Measurements from ENCODE around the gene SPIB. TPM values are rescaled to one million over a fixed set of nuclear protein-coding genes. Genes with fewer than 3 reads are reported as not detected.

Gene SPIB
- polyA plus RNA-seq, 1 donor (not counting 4 experiments of a cell fraction or from before 2014, with no cell fraction given): not detected

GRCh38 chr19:50425581-50425980, 6.8 kb downstream of the SPIB start:
- FAIRE-seq: no peak
- H3K4me3 ChIP-seq (ENCODE audit: control insufficient read depth in 2 of 3, extremely low read depth in 1 of 3, insufficient read depth in 2 of 3, low read depth in 1 of 3, low read length in 3 of 3): no peak overlapping the region
- no peak for DNase-seq (ENCODE audit: low read depth, low spot score)
- H3K27ac ChIP-seq (ENCODE audit: control insufficient read depth, insufficient read depth, low read length): no peak overlapping the region
- TF ChIP-seq CTCF (optimal IDR thresholded peaks at IDR 0.05 in 1 of 3, IDR thresholded peaks at IDR 0.05 in 1 of 3, conservative IDR thresholded peaks at IDR 0.05 in 1 of 3; ENCODE audit: extremely low read depth in 1 of 3, insufficient read depth in 2 of 3, low read length in 3 of 3) (no peak), EZH2 (IDR thresholded peaks at IDR 0.05; ENCODE audit: low read length) (no peak)
- no peak overlapping the region for H3K4me2 ChIP-seq (ENCODE audit: control insufficient read depth, extremely low read depth, insufficient read depth, low read depth, low read length)
- H3K9ac ChIP-seq (ENCODE audit: control insufficient read depth, extremely low read depth, insufficient read depth, low read length): no peak overlapping the region
- H4K20me1 ChIP-seq (ENCODE audit: control insufficient read depth, extremely low read depth, insufficient read depth, low read length): no peaks in the 10 kb centered on the region
- dilution Hi-C loops (cut with MboI; ENCODE audit: extremely low pct_ligation_motif_present, low sequenced_read_pairs): no loop called here
- H3K9me1 ChIP-seq (ENCODE audit: control insufficient read depth, extremely low read depth, insufficient read depth, low read length): no peaks in the 10 kb centered on the region
- H3K79me2 ChIP-seq (ENCODE audit: control insufficient read depth, insufficient read depth, low read length): no peaks in the 10 kb centered on the region
- no peaks in the 10 kb centered on the region for H3K27me3 ChIP-seq (ENCODE audit: control insufficient read depth, extremely low read depth, insufficient read depth, low read length)
- no peaks in the 10 kb centered on the region for H3K36me3 ChIP-seq (ENCODE audit: control insufficient read depth in 2 of 2, extremely low read depth in 1 of 2, insufficient read depth in 2 of 2, low read length in 2 of 2)
- no peak overlapping the region for H2AFZ ChIP-seq (ENCODE audit: control insufficient read depth, low read length)
- no peaks in the 10 kb centered on the region for H3K4me1 ChIP-seq (ENCODE audit: control insufficient read depth, extremely low read depth, insufficient read depth, low read length)
- no peaks in the 10 kb centered on the region for H3K9me3 ChIP-seq (ENCODE audit: control insufficient read depth, low read depth, low read length)

- H3K27me3 ChIP-seq (ENCODE audit: control insufficient read depth, extremely low read depth, insufficient read depth, low read length): peaks cover 3% of the 10 kb centered on the region
- H3K9me1 ChIP-seq (ENCODE audit: control insufficient read depth, extremely low read depth, insufficient read depth, low read length): no peaks in the 10 kb centered on the region
- H4K20me1 ChIP-seq (ENCODE audit: control insufficient read depth, extremely low read depth, insufficient read depth, low read length): no peaks in the 10 kb centered on the region
- H3K4me3 ChIP-seq (ENCODE audit: control insufficient read depth in 2 of 3, extremely low read depth in 1 of 3, insufficient read depth in 2 of 3, low read depth in 1 of 3, low read length in 3 of 3): peak overlapping the region in 2 of 3 experiments; percentile 18 to 32
- no peaks in the 10 kb centered on the region for H3K79me2 ChIP-seq (ENCODE audit: control insufficient read depth, insufficient read depth, low read length)
- H3K4me2 ChIP-seq (ENCODE audit: control insufficient read depth, extremely low read depth, insufficient read depth, low read depth, low read length): peak overlapping the region; percentile 66
- H3K4me1 ChIP-seq (ENCODE audit: control insufficient read depth, extremely low read depth, insufficient read depth, low read length): peaks cover 9% of the 10 kb centered on the region
- peak overlapping the region; percentile 72 for H2AFZ ChIP-seq (ENCODE audit: control insufficient read depth, low read length)
- dilution Hi-C loops (cut with MboI; ENCODE audit: extremely low pct_ligation_motif_present, low sequenced_read_pairs): no loop called here
- no peaks in the 10 kb centered on the region for H3K9me3 ChIP-seq (ENCODE audit: control insufficient read depth, low read depth, low read length)
- H3K36me3 ChIP-seq (ENCODE audit: control insufficient read depth in 2 of 2, extremely low read depth in 1 of 2, insufficient read depth in 2 of 2, low read length in 2 of 2): no peaks in the 10 kb centered on the region
- TF ChIP-seq EZH2 (IDR thresholded peaks at IDR 0.05; ENCODE audit: low read length): no peak
- TF ChIP-seq CTCF (optimal IDR thresholded peaks at IDR 0.05 in 1 of 3, IDR thresholded peaks at IDR 0.05 in 1 of 3, conservative IDR thresholded peaks at IDR 0.05 in 1 of 3; ENCODE audit: extremely low read depth in 1 of 3, insufficient read depth in 2 of 3, low read length in 3 of 3): no peak
- FAIRE-seq (no peak), DNase-seq (ENCODE audit: low read depth, low spot score) (no peak)
- no peak overlapping the region for H3K27ac ChIP-seq (ENCODE audit: control insufficient read depth, insufficient read depth, low read length)
- no peak overlapping the region for H3K9ac ChIP-seq (ENCODE audit: control insufficient read depth, extremely low read depth, insufficient read depth, low read length)
Measured at GRCh38 chr19:50427318-50427925, 8.7 kb downstream of the SPIB start.
